ENCODE results near the gene UBASH3A.

UBASH3A gene

GRCh38 chr21:42495027-42495426 is 91.3 kb downstream of the UBASH3A start:
- DNase-seq: no peak

- DNase-seq: no peak
Measured at GRCh38 chr21:42495765-42496119, 92.0 kb downstream of the UBASH3A start.

DNA sequence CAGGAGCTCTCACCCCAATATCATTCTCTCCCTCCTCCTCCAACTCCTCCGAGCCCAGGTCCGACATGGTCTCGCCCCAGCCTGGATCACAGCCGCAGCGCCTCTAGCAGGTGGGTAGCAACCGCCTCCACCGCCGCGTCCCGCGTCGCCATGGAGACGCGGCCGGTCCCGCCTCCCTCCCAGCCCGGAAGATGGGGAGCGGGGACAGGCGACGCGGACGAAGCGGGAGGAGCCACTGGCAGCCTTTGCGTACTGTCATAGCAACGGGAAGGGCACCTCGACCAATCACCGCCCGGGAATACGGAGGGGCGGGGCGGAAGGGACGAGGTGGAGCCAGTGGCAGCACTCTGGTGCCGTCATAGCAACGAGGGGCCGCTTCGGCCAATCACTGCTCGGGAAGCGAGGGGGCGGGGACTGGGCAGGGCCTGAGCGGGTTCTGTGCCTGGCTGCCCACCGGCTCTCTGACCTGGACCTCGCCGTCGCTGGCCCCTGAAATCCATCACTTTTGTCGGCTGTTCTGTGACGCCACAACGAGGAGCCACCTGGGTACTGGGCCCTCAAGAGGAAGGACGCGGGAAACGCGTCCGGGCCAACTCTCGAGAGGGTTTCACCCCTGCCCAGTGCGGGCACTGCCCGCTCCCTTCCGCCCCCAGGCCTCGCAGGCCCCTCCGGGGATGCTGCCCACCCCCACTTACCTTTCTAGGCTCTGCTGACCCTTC is 92.6 kb downstream of the UBASH3A start, which contains the start of gene RSPH1:
TSS of gene RSPH1 (minus strand) at position 105 of the 719 bp plus-strand sequence. CDS start at position 67, 38 bp downstream.
- DNase-seq: peak; percentile 99

- DNase-seq: no peak
Measured at GRCh38 chr21:42496839-42497202, 93.1 kb downstream of the UBASH3A start.

Measured in central memory CD4-positive, alpha-beta T cell (primary cell).